GM18507 (cell line): ENCODE measurements around the gene RASSF4.
A peak's percentile ranks its signal among the peaks of the same experiment; 100 is the strongest.
"Not testable (repeated sequence)": the region's sequence is repeated elsewhere in the genome, so short reads cannot be mapped to it uniquely, and the experiment has no call there.

ENCODE experiments used
- DNase-seq: peaks from one replicate; pipeline ENCODE4 v3.0.0; 2011; ENCODE audit warnings: low read depth; ENCODE audit not compliant: insufficient read length; ENCODE audit errors: extremely low spot score
- FAIRE-seq: peaks from 2 replicates; lab custom pipeline; 2011; peaks lifted over from hg19 to GRCh38; lab: Jason Lieb, UNC

The RASSF4 gene

GRCh38 chr10:44995581-44995913, 35.9 kb downstream of the RASSF4 start:
- DNase-seq, result no peak

DNA sequence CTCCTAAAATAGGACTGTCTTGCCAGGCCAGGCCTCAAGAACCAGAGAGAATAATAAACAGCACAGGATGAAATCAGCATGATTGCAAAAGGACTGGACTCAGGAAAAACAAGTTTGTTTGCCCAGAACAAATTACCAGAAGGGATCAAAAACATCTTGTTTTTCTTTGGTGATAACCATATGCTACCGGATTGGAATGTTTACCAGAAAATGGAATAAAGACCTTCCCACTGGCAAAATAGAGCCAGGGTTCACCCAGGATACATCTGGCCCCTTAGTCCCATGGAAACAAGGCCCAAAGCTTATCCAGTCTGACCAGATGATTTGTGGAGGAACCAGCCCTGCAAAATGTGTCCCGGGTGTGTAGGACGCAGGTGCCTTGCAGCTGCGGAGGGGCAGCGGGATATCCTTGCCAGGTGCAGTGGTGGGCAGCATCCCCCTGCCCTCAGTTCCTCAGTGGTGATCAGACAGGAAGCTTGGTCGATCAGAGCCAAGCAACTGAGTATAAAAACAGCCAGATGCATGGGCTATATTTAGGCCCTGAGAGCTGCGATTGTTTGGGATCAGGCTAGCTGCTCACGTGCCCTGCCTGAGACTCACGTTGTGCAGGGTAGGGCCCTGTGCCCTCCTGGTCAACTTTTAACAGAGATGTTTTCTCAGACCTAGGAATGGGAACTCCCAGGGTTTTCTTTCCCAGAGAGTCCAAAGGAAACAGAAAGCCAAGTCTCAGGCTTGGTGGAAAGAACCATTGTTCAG, 36.5 kb downstream of the RASSF4 start:
- FAIRE-seq (no peak), DNase-seq (no peak)

More at GRCh38 chr10:44995581-44995913, 35.9 kb downstream of the RASSF4 start:
- FAIRE-seq, result no peak

GRCh38 chr10:44997105-44997748, 37.6 kb downstream of the RASSF4 start:
- no peak for DNase-seq
- FAIRE-seq, result no peak

DNA sequence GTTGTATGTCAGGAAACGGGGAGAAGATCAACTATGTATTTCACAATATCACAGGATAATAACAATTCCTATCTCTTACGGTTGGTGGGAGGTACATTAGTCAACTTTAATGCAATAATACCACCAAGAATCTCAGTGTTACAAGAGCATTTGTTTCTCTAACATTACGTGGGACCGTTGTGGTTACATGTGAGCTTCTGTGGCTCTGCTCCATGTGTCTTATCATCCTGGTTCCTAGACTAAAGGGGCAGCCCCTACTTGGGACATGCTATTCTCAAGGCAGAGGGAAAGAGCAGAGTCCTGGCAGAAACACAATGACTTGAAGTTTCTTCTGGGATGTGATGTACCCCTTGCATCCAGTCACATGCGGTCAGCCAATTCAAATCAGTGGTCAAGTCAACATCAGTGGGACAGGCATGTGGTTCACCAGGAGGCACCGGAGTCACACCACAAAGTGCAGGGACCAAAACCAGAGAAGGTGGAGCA, 38.6 kb downstream of the RASSF4 start:
- no peak for FAIRE-seq
- no peak for DNase-seq

- FAIRE-seq, result no peak
- DNase-seq, result no peak
Measured at GRCh38 chr10:45000138-45000751, 40.6 kb downstream of the RASSF4 start.

DNA sequence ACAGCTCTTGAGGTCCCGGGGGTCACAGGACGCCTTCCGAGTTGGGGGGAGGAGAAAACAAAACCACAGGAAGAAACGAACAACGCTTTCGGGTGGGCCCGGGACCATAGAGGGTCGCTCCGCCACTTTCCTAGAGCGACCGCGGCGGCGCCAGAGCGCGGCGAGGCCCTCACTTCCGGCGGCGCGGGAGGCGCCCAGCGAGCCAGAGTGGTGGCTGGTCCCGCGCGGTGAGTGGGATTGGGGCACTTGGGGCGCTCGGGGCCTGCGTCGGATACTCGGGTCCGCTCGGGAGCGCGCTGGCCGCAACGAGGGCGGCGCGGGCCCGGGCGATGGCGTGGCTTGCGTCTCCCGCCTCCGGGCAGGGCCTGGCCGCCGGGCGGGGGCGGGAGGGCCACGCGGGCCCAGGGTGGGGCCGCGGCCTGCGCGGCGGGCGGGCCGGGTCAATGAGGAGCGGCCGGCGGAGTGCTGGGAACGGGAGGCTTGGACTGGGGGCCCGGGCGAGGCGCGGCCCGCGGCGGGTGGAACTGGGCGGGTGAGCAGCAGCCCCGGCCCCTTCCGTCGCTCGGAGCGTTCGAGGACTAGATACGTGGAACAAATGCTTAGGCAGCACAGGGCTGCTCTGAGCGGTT, 41.3 kb downstream of the RASSF4 start, which contains the start of gene ZNF22:
Gene ZNF22, plus strand, starts transcription at position 172 of the 629 bp plus-strand sequence. CDS start 2,446 bp downstream, outside the sequence.
- FAIRE-seq (peak; percentile 68), DNase-seq (peak; percentile 58)

DNA sequence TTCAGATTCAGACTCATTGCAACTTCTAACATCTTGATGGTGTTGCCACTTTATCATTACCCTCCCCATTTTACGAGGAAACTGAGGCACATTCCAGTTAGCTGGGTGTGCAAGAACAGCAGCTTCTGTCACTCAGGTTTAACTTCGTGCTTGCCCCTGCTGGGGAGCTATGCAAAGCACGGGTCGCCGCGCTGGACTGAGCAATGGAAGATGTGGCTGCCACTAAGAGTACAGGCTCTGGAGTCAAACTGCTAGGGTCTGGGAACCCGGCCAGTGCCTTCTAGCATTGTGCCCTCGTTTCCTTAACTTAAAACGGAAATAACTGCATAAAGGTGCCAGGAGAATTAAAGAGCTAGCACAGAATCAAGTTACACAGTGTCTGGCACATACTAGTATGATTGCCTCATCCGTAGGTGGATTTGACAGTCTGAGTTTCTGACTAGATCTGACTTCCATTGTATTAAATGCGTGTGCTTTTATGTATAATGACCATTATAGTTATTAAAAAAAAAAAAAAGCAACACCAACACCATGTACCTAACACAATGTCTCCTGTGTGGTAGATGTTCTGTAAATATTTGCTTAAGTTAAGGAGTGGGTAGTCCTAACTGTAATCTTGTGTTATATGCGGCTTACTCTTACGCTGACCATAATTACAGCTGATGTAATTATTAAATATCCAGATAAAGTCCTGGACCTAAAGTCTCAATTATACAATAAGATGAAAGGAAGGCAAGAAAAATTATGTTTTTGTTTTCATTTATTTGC, 42.0 kb downstream of the RASSF4 start:
- DNase-seq (no peak), FAIRE-seq (peak; percentile 63)

GRCh38 chr10:45003432-45004000, 43.9 kb downstream of the RASSF4 start:
- DNase-seq, result no peak
- FAIRE-seq, result no peak

DNA sequence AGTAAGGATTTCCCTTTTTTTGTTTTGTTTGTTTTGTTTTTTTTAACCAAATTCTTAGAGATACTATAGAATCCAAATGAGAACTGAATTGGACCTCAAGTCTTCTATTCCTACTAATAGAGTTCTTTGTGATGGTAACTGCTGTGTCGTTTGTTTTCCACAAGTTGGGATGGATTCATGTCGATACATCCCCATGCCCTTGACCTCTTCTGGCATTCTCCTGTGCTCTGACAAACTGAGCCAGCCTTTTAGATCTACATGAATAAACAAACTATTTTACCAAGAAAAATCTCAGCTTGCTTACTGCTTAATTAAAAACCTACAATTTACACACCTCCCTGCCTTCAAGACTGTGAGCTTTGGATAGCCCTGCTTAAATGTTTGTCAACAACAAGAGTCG, 45.1 kb downstream of the RASSF4 start:
- no peak for DNase-seq
- no peak for FAIRE-seq

- DNase-seq, result no peak
- no peak for FAIRE-seq
Measured at GRCh38 chr10:45005284-45005683, 45.7 kb downstream of the RASSF4 start.

- no peak for DNase-seq
Measured at GRCh38 chr10:45006276-45007030, 46.9 kb downstream of the RASSF4 start.

GRCh38 chr10:45008524-45009161, 49.0 kb downstream of the RASSF4 start:
- peak; percentile 95 for FAIRE-seq
- DNase-seq, result peak; percentile 9

More at GRCh38 chr10:45006276-45007030, 46.9 kb downstream of the RASSF4 start:
- no peak for FAIRE-seq

GRCh38 chr10:45014557-45014956, 55.0 kb downstream of the RASSF4 start:
- not testable (repeated sequence) for FAIRE-seq

GRCh38 chr10:45015590-45015989, 56.0 kb downstream of the RASSF4 start:
- FAIRE-seq (no peak), DNase-seq (no peak)

More at GRCh38 chr10:45014557-45014956, 55.0 kb downstream of the RASSF4 start:
- DNase-seq, result not testable (repeated sequence)

DNA sequence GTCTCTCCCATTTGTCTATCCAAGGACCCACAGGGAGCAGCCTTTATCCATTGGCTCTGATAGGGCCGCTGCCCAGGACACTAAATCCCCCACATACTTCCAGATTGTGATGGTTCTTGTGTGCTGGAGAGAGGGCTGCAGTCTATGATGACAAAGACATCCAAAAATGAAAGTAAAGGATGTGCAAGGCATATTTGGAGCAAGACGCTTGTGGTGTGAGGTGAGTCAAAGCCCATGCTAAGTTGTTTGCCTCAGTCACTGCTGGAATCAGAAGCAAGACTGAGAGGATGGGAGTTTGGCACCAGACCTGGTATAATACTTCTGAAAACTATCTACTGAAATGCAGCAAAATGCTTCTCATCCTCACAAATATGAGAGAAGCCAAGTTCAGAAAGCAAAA, 63.8 kb downstream of the RASSF4 start:
- DNase-seq (no peak), FAIRE-seq (no peak)

GRCh38 chr10:45034301-45034700, 74.7 kb downstream of the RASSF4 start:
- FAIRE-seq, result no peak

GRCh38 chr10:45035673-45036072, 76.1 kb downstream of the RASSF4 start:
- no peak for FAIRE-seq

More at GRCh38 chr10:45034301-45034700, 74.7 kb downstream of the RASSF4 start:
- DNase-seq, result no peak

More at GRCh38 chr10:45035673-45036072, 76.1 kb downstream of the RASSF4 start:
- DNase-seq, result no peak
